Measurements from ENCODE around the gene IFI27. TPM values are rescaled to one million over a fixed set of nuclear protein-coding genes. Genes with fewer than 3 reads are reported as not detected.
"Not testable (repeated sequence)": the region's sequence is repeated elsewhere in the genome, so short reads cannot be mapped to it uniquely, and the experiment has no call there.

IFI27 gene
- total RNA-seq, 1 donor from 2014 or later = 147 TPM

DNA sequence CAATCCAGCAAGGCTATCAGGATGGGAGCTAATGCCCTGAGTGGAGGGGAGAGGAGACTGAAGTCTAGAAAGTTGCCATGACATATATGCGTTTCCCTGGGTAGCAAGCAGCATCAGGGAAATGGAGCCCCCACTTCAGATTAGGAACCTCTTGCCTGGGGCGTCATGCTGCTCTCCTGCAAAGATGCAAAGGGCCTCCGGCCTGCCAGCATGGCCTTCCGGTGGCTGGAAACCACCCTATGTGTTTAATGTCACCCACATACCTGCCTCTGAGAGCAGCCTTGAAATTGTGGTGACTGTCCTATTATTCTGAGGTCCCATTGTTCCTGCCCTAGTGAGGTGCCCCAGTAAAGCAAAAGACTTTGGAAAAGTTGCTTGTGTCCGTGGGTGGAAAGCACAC is 28.9 kb downstream of the IFI27 start:
- intact Hi-C loops (cut with DNase I) = loop anchor here (5.0 kb wide), 1 partner anchor 38 kb away; no protein-coding TSS in a partner anchor
- no peak for DNase-seq (ENCODE audit: low spot score)

GRCh38 chr14:94142247-94142646 is 31.7 kb downstream of the IFI27 start:
- intact Hi-C loops (cut with DNase I) = no loop called here
- DNase-seq (ENCODE audit: low spot score) = no peak

DNA sequence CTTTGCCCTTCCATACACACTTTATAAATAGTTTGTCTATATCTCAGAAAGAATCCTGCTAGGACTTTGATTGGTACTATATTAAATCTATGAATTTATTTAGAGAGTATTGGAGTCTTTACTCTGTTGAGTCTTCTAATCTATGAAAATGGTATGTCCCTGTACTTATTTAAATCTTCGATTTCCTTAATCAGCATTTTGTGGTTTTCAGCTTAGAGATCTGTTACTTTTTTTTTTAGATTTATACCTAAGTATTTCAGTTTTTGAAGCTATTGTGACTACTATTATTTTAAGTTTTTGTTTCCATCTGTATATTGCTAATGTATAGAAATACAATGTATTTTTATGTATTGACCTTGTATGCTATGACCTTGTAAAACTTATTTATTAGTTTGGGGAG is 32.3 kb downstream of the IFI27 start:
- DNase-seq (ENCODE audit: low spot score) = no peak
- intact Hi-C loops (cut with DNase I) = no loop called here

GRCh38 chr14:94143239-94143638 is 32.7 kb downstream of the IFI27 start:
- intact Hi-C loops (cut with DNase I) = no loop called here
- no peak for DNase-seq (ENCODE audit: low spot score)

DNA sequence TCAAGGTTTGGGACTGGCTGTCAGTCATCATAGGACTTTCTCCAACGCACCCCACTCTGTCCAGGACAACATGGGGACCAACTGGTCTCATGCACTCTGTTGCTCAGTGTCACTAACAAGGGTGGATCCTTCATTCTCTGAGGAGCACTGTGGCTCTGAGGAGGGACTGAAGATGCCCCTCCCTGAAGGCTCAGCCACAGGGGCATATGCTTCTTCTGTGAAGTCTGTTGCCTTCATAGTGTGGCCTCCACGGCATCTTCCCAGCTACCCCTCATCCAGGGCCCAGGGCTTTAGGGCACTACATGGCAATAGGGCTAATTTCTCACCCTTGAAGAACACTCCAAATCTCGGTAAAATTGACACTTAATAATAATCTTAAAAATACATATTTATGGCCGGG is 33.2 kb downstream of the IFI27 start:
- DNase-seq (ENCODE audit: low spot score) = no peak
- intact Hi-C loops (cut with DNase I) = no loop called here

GRCh38 chr14:94144765-94145164 is 34.2 kb downstream of the IFI27 start:
- intact Hi-C loops (cut with DNase I) = no loop called here
- no peak for DNase-seq (ENCODE audit: low spot score)

GRCh38 chr14:94145902-94146527 is 35.5 kb downstream of the IFI27 start:
- no peak for DNase-seq (ENCODE audit: low spot score)
- intact Hi-C loops (cut with DNase I) = no loop called here

GRCh38 chr14:94152676-94153075 is 42.1 kb downstream of the IFI27 start:
- intact Hi-C loops (cut with DNase I) = no loop called here
- no peak for DNase-seq (ENCODE audit: low spot score)

- DNase-seq (ENCODE audit: low spot score) = no peak
- intact Hi-C loops (cut with DNase I) = no loop called here
These were observed 43.3 kb downstream of the IFI27 start for GRCh38 chr14:94153750-94154342.

DNA sequence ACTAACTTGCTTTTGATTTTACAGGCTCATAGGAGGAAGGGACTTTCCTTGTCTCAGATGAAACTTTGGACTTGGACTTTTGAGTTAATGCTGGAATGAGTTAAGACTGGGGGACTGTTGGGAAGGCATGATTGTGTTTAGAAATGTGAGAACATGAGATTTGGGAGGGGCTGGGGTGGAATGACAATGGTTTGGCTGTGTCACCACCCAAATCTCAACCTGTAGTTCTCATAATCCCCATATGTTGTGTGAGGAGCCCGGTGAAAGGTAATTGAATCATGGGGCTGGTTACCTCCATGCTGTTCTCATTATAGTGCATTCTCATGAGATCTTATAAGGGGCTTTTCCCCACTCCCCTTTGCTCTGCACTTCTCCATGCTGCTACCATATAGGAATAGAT is 45.6 kb downstream of the IFI27 start:
- DNase-seq (ENCODE audit: low spot score); intact Hi-C loops (cut with DNase I): not testable (repeated sequence)

- DNase-seq (ENCODE audit: low spot score) = no peak
- intact Hi-C loops (cut with DNase I) = no loop called here
These were observed 46.7 kb downstream of the IFI27 start for GRCh38 chr14:94157197-94157596.

- intact Hi-C loops (cut with DNase I) = no loop called here
- DNase-seq (ENCODE audit: low spot score) = no peak
These were observed 47.8 kb downstream of the IFI27 start for GRCh38 chr14:94158239-94158883.

DNA sequence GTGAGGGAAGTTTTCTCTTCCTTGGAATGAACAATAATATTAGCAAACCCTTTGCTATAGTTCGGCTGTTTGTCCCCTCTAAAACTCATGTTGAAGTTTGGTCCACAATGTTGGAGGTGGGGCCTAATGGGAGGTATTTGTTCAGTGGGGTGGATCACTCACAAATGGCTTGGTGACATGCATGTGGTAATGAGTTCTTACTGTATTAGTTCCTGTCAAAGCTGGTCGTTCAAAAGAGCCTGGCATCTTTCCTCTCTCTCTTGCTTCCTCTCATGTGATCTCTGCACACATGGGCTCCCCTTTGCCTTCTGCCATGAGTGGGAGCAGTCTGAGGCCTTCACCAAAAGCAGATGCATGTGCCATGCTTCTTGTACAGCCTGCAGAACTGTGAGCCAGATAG is 50.5 kb downstream of the IFI27 start:
- no peak for DNase-seq (ENCODE audit: low spot score)
- intact Hi-C loops (cut with DNase I) = no loop called here

DNA sequence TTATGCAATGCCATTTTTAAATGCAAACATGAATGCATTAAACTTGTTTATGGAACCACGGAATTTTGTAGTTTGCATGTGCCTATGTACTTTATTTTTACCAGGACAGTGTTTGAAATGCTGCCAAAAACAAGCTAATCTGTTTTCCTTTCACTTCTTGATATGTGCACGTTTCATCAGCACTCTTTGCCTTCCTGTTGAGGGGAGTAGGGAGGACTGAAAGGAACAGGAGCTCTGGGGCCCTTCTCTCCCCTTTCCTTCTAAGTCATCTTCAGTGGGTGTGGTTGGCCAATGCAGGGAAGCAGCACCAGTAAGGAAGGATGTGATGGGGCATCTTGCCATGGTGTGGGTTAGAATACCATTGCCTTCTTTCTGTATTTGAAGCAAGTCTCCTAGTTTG is 51.4 kb downstream of the IFI27 start:
- intact Hi-C loops (cut with DNase I) = no loop called here
- DNase-seq (ENCODE audit: low spot score) = no peak

- no peak for DNase-seq (ENCODE audit: low spot score)
- intact Hi-C loops (cut with DNase I) = no loop called here
These were observed 51.9 kb downstream of the IFI27 start for GRCh38 chr14:94162466-94162865.

DNA sequence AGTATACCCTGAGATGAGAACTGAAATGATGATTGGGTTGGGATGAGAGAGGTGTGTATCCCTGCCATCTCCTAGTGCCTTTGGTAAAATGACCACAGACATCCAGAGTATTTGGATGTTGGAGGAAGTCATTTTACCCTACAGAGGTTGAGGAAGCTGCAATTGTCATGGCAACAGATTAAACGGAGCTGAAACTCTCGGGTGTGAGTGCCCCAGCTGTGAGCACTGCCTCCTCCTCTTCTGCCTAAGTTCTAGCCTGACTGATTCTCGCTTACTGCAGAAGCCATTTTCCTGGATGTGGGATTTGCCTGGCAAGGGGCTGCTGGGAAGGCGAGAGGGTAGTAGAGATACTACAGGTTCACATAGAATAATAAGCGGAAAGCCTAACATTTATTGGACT is 53.3 kb downstream of the IFI27 start:
- intact Hi-C loops (cut with DNase I) = no loop called here
- DNase-seq (ENCODE audit: low spot score) = no peak

DNA sequence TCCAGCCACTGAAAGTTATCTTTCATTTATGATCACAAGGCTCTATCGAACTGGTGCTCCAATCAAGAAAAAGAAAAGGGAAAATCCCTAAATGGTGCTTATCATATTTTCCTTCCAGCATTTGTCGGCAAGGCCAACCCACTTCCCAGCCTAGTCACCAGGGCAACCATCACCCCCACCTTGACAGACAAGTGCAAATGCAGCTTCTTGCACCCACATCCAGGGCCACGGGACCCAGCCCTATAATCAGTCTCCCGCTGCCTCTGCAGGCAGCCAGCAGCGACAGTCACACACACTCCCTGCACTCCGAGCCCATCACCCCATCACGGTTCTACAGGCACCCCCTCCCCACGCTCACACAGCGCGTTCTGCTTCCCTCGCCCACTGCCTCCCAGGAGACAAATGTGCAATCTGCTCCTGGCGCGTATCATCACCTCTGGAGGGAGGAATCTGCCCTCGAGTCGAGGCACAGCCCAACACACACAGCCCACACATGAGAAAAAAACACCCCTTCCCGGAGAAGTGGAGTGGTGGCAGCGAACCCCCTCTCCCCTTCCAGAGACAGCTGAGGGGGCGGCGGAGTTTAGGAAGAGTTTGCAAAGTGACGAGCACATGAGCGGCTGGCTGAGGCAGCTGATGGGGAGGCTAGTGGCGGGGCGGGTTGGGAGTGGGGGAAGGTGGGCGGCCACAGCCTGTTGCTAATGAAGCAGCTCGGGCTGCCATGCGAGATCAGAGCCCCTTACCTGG is 54.3 kb downstream of the IFI27 start:
- DNase-seq (ENCODE audit: low spot score) = no peak
- intact Hi-C loops (cut with DNase I) = no loop called here

GRCh38 chr14:94165744-94166143 is 55.2 kb downstream of the IFI27 start:
- intact Hi-C loops (cut with DNase I) = no loop called here
- no peak for DNase-seq (ENCODE audit: low spot score)

Data from cardiac septum (tissue), 1 donor.